Liver (tissue), 9 donors: ENCODE results near the gene PHLDB2. TPM values are rescaled to one million over a fixed set of nuclear protein-coding genes. Genes with fewer than 3 reads are reported as not detected.

Experiments used
- DNase-seq: peaks from one replicate; pipeline ENCODE4 v3.0.0-alpha.2; 2017; ENCODE audit warnings: low spot score
- H3K27ac ChIP-seq, 2 donors: one replicate each; pipeline ENCODE4 v1.7.0; 2013; ENCODE audit warnings: inconsistent platforms in 2 of 2, low read length in 2 of 2, control low read depth in 1 of 2, low read depth in 1 of 2, mild to moderate bottlenecking in 1 of 2
- H3K27me3 ChIP-seq, 4 donors: one replicate each; pipeline versions ENCODE4 v1.6.1 to v1.7.0; 2013; ENCODE audit warnings: low read length in 3 of 4, inconsistent platforms in 1 of 4, mild to moderate bottlenecking in 1 of 4, moderate library complexity in 1 of 4; ENCODE audit not compliant: control insufficient read depth in 4 of 4, insufficient read depth in 4 of 4
- H3K36me3 ChIP-seq, 4 donors: one replicate each; pipeline versions ENCODE4 v1.6.1 to v1.7.0; 2013; ENCODE audit warnings: low read length in 3 of 4, mild to moderate bottlenecking in 3 of 4, low read depth in 1 of 4, moderate library complexity in 1 of 4; ENCODE audit not compliant: control insufficient read depth in 4 of 4, insufficient read depth in 3 of 4
- H3K4me1 ChIP-seq, 4 donors: one replicate each; pipeline versions ENCODE4 v1.6.1 to v1.7.0; 2013; ENCODE audit warnings: low read length in 3 of 4, mild to moderate bottlenecking in 3 of 4, moderate library complexity in 1 of 4; ENCODE audit not compliant: control insufficient read depth in 4 of 4, insufficient read depth in 4 of 4
- H3K4me3 ChIP-seq, 3 donors: one replicate each; pipeline versions ENCODE4 v1.6.1 to v1.7.0; 2013; ENCODE audit warnings: low read length in 3 of 3, control low read depth in 1 of 3, low read depth in 1 of 3, mild to moderate bottlenecking in 1 of 3
- H3K9ac ChIP-seq, 2 donors: one replicate each; pipeline ENCODE4 v1.7.0; 2013; ENCODE audit warnings: low read length in 2 of 2, mild to moderate bottlenecking in 2 of 2, moderate library complexity in 2 of 2, control low read depth in 1 of 2, low read depth in 1 of 2
- H3K9me3 ChIP-seq, 4 donors: one replicate each; pipeline versions ENCODE4 v1.6.1 to v1.7.0; 2013; ENCODE audit warnings: low read length in 3 of 4; ENCODE audit not compliant: control insufficient read depth in 4 of 4
- ATF3 ChIP-seq: IDR thresholded peaks from 2 replicates; pipeline ENCODE4 v1.6.1; 2016; ENCODE audit warnings: antibody characterized with exemption
- CTCF ChIP-seq: fragments of 150-350 bp; IDR thresholded peaks from 2 replicates; pipeline ENCODE4 v1.5.1; 2017; ENCODE audit warnings: improper control_type of control experiment, low read depth, low read length; ENCODE audit not compliant: missing input control
- EGR1 ChIP-seq, 2 donors: IDR thresholded peaks; 2 replicates each; pipeline ENCODE4 v1.6.1; 2016 to 2018; ENCODE audit warnings: antibody characterized with exemption in 2 of 2, low read depth in 2 of 2
- FOXA1 ChIP-seq: IDR thresholded peaks from 2 replicates; pipeline ENCODE4 v1.6.1; 2016; ENCODE audit warnings: antibody characterized with exemption
- FOXA2 ChIP-seq: IDR thresholded peaks from 2 replicates; pipeline ENCODE4 v1.6.1; 2016; ENCODE audit warnings: antibody characterized with exemption
- GABPA ChIP-seq, 2 donors: IDR thresholded peaks in 1 of 2; conservative IDR thresholded peaks in 1 of 2; 2 replicates each; pipeline ENCODE4 v1.6.1; 2016; ENCODE audit warnings: antibody characterized with exemption in 2 of 2, mild to moderate bottlenecking in 1 of 2, moderate library complexity in 1 of 2
- NR2F2 ChIP-seq: IDR thresholded peaks from 2 replicates; pipeline ENCODE4 v1.6.1; 2016; ENCODE audit warnings: antibody characterized with exemption
- RAD21 ChIP-seq, 2 donors: IDR thresholded peaks; 2 replicates each; pipeline ENCODE4 v1.6.1; 2016; ENCODE audit warnings: antibody characterized with exemption in 2 of 2, mild to moderate bottlenecking in 2 of 2
- RXRA ChIP-seq, 2 donors: IDR thresholded peaks; 2 replicates each; pipeline ENCODE4 v1.6.1; 2017 to 2018; ENCODE audit warnings: antibody characterized with exemption in 2 of 2, mild to moderate bottlenecking in 1 of 2
- SP1 ChIP-seq: IDR thresholded peaks from 2 replicates; pipeline ENCODE4 v1.6.1; 2018; ENCODE audit warnings: antibody characterized with exemption, mild to moderate bottlenecking
- YY1 ChIP-seq: IDR thresholded peaks from 2 replicates; pipeline ENCODE4 v1.6.1; 2016; ENCODE audit warnings: antibody characterized with exemption, mild to moderate bottlenecking
- WGBS: extraction: QIAGEN DNeasy Blood & Tissue Kit; methylation state at CpG from one replicate; pipeline ENCODE4 v1.1.7; 2013; 5-methylcytosine and 5-hydroxymethylcytosine counted together
- polyA plus RNA-seq, 2 donors: library from polyadenylated mRNA; stranded (reverse) in 1 of 2; unstranded in 1 of 2; fragments of 200-250 nt in 1 of 2; fragments of >200 nt in 1 of 2; fragmentation: Nextera tagmentation in 1 of 2; extraction: Ambion mirVana in 1 of 2; gene quantifications; one replicate each; pipeline versions ENCODE4 v1.2.1 to v1.2.3, GENCODE V29; 2013 to 2015
- total RNA-seq, 2 donors: library from RNA; depleted of rRNA; stranded (reverse); fragments of >200 nt; gene quantifications; one replicate each; pipeline ENCODE4 v1.2.3, GENCODE V29; 2014
- TF ChIP-seq, protein P1 (sequence below): IDR thresholded peaks from 2 replicates; pipeline ENCODE4 v1.6.1; 2016; ENCODE audit warnings: antibody characterized with exemption
- TF ChIP-seq, protein P2 (sequence below): IDR thresholded peaks from 2 replicates; pipeline ENCODE4 v1.6.1; 2016; ENCODE audit warnings: antibody characterized with exemption
- TF ChIP-seq, protein P3 (sequence below): IDR thresholded peaks from 2 replicates; pipeline ENCODE4 v1.6.1; 2016; ENCODE audit warnings: antibody characterized with exemption, mild to moderate bottlenecking
- donor health status: healthy.
- donor health status: healthy.
- donor health status: healthy.
- donor health status: healthy.
- donor health status: healthy.

PHLDB2 gene
- total and polyA plus RNA-seq, 4 donors, result 9.7 to 42.9 (median 22.2) TPM

DNA sequence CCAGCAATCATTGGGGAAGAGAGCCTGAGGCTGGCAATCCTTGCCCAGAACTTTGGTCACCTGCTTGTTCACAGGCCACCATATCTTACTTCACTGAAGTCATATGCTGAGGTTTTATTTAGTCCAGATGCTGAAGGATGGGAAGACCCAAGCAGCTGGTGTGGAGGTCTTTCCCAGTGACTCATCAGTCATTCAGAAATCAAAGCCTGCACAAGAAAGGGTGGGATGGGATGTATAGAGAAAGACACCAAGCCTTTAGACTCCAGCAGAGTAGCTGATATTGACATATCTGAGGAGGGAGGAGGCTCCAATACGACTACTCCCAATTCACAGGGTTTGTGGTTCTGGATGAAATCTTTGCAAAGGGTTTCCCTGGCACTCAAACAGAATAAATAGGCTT, 13.0 kb upstream of the PHLDB2 start (continued):
- TF ChIP-seq, protein P1, sequence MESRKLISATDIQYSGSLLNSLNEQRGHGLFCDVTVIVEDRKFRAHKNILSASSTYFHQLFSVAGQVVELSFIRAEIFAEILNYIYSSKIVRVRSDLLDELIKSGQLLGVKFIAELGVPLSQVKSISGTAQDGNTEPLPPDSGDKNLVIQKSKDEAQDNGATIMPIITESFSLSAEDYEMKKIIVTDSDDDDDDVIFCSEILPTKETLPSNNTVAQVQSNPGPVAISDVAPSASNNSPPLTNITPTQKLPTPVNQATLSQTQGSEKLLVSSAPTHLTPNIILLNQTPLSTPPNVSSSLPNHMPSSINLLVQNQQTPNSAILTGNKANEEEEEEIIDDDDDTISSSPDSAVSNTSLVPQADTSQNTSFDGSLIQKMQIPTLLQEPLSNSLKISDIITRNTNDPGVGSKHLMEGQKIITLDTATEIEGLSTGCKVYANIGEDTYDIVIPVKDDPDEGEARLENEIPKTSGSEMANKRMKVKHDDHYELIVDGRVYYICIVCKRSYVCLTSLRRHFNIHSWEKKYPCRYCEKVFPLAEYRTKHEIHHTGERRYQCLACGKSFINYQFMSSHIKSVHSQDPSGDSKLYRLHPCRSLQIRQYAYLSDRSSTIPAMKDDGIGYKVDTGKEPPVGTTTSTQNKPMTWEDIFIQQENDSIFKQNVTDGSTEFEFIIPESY, result no peak
- TF ChIP-seq, protein P2, sequence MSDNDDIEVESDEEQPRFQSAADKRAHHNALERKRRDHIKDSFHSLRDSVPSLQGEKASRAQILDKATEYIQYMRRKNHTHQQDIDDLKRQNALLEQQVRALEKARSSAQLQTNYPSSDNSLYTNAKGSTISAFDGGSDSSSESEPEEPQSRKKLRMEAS, result no peak
- TF ChIP-seq YY1 (no peak), GABPA (IDR thresholded peaks at IDR 0.05 in 1 of 2, conservative IDR thresholded peaks at IDR 0.05 in 1 of 2) (no peak), EGR1 (IDR thresholded peaks at IDR 0.05; ENCODE audit: low read depth in 2 of 2) (no peak), FOXA1 (no peak), ATF3 (no peak), SP1 (no peak), RAD21 (IDR thresholded peaks at IDR 0.05) (no peak)

- TF ChIP-seq, protein P2, result no peak
- no peak for TF ChIP-seq NR2F2
- TF ChIP-seq GABPA (IDR thresholded peaks at IDR 0.05 in 1 of 2, conservative IDR thresholded peaks at IDR 0.05 in 1 of 2), result no peak
- TF ChIP-seq SP1, result no peak
- no peak for TF ChIP-seq RXRA (IDR thresholded peaks at IDR 0.05)
- no peak for TF ChIP-seq FOXA1
- TF ChIP-seq FOXA2, result no peak
- no peak for TF ChIP-seq RAD21 (IDR thresholded peaks at IDR 0.05)
- TF ChIP-seq, protein P1, result no peak
- TF ChIP-seq CTCF, result no peak
- TF ChIP-seq, protein P3, sequence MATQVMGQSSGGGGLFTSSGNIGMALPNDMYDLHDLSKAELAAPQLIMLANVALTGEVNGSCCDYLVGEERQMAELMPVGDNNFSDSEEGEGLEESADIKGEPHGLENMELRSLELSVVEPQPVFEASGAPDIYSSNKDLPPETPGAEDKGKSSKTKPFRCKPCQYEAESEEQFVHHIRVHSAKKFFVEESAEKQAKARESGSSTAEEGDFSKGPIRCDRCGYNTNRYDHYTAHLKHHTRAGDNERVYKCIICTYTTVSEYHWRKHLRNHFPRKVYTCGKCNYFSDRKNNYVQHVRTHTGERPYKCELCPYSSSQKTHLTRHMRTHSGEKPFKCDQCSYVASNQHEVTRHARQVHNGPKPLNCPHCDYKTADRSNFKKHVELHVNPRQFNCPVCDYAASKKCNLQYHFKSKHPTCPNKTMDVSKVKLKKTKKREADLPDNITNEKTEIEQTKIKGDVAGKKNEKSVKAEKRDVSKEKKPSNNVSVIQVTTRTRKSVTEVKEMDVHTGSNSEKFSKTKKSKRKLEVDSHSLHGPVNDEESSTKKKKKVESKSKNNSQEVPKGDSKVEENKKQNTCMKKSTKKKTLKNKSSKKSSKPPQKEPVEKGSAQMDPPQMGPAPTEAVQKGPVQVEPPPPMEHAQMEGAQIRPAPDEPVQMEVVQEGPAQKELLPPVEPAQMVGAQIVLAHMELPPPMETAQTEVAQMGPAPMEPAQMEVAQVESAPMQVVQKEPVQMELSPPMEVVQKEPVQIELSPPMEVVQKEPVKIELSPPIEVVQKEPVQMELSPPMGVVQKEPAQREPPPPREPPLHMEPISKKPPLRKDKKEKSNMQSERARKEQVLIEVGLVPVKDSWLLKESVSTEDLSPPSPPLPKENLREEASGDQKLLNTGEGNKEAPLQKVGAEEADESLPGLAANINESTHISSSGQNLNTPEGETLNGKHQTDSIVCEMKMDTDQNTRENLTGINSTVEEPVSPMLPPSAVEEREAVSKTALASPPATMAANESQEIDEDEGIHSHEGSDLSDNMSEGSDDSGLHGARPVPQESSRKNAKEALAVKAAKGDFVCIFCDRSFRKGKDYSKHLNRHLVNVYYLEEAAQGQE, result no peak
- Histone ChIP-seq H3K4me1 (no peaks in the 10 kb centered on the region), H3K9ac (no peak overlapping the region), H3K36me3 (peaks cover 0 to 16% (median 4%) of the 10 kb centered on the region in 4 donors), H3K27me3 (no peaks in the 10 kb centered on the region), H3K4me3 (no peak overlapping the region), H3K27ac (no peak overlapping the region), H3K9me3 (no peaks in the 10 kb centered on the region)
- no peak for DNase-seq
- 73% methylated on average over 2 of the region's 2 CpGs for WGBS
Measured at GRCh38 chr3:111846717-111847116, 12.3 kb upstream of the PHLDB2 start.
